ENCODE measurements around the gene NDST1. TPM values are rescaled to one million over a fixed set of nuclear protein-coding genes. Genes with fewer than 3 reads are reported as not detected.
"Not testable (repeated sequence)": the region's sequence is repeated elsewhere in the genome, so short reads cannot be mapped to it uniquely, and the experiment has no call there.

Gene NDST1
- total RNA-seq, 4 donors from 2014 or later, result 94.6 to 157 (median 134) TPM

- Histone ChIP-seq H3K27ac (peak overlapping the region; percentile 38), H3K27me3 (no peaks in the 10 kb centered on the region), H3K9me3 (no peaks in the 10 kb centered on the region), H3K36me3 (peaks cover 14% of the 10 kb centered on the region), H3K4me3 (no peak overlapping the region), H3K4me1 (peaks cover 51% of the 10 kb centered on the region)
- WGBS, result 21% methylated on average over 13 of the region's 13 CpGs
- TF ChIP-seq, protein P1, sequence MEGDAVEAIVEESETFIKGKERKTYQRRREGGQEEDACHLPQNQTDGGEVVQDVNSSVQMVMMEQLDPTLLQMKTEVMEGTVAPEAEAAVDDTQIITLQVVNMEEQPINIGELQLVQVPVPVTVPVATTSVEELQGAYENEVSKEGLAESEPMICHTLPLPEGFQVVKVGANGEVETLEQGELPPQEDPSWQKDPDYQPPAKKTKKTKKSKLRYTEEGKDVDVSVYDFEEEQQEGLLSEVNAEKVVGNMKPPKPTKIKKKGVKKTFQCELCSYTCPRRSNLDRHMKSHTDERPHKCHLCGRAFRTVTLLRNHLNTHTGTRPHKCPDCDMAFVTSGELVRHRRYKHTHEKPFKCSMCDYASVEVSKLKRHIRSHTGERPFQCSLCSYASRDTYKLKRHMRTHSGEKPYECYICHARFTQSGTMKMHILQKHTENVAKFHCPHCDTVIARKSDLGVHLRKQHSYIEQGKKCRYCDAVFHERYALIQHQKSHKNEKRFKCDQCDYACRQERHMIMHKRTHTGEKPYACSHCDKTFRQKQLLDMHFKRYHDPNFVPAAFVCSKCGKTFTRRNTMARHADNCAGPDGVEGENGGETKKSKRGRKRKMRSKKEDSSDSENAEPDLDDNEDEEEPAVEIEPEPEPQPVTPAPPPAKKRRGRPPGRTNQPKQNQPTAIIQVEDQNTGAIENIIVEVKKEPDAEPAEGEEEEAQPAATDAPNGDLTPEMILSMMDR (IDR thresholded peaks at IDR 0.05), result no peak
- DNase-seq (ENCODE audit: low spot score in 2 of 2), result no peak
Measured at GRCh38 chr5:150517272-150518152, 9.6 kb downstream of the NDST1 start.

DNA sequence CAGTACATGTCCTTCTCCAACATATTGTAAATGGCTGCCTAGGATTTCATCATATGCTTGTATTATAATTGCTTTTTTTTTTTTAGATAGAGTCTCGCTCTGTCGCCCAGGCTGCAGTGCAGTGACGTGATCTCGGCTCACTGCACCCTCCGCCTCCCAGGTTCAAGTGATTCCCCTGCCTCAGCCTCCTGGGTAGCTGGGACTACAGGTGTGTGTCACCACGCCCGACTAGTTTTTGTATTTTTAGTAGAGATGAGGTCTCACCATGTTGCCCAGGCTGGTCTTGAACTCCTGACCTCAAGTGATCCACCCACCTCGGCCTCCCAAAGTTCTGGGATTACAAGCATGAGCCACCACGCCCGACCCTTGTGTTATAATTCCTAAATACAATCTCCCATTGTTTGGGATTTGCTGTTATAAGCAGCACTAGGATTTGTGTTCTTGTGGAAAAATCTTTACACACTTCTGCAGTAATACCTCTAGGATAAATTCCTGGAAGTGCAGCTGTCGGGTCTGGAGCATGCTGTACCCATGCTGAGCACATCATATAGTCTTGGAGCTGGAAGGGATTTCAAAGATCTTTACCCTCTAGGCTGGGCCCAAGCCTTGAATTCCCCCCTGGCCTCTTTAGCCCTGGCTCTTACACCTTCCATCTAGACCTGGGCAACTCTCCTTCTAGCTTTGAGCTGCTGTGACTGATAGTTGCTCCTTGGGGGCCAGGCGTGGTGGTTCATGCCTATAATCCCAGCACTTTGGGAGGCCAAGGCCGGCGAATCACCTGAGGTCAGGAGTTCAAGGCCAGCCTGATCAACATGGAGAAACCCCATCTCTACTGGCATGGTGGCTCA lies 11.0 kb downstream of the NDST1 start:
- H3K9me3 ChIP-seq; H3K4me3 ChIP-seq; H3K27me3 ChIP-seq; DNase-seq (ENCODE audit: low spot score in 2 of 2): not testable (repeated sequence)
- Histone ChIP-seq H3K4me1 (peaks cover 50% of the 10 kb centered on the region), H3K27ac (peak overlapping the region; percentile 1), H3K36me3 (peaks cover 14% of the 10 kb centered on the region)
- WGBS, result 87% methylated on average over 14 of the region's 14 CpGs

GRCh38 chr5:150519560-150519945 lies 11.6 kb downstream of the NDST1 start:
- 74% methylated on average over 10 of the region's 10 CpGs for WGBS
- peaks cover 14% of the 10 kb centered on the region for H3K36me3 ChIP-seq

DNA sequence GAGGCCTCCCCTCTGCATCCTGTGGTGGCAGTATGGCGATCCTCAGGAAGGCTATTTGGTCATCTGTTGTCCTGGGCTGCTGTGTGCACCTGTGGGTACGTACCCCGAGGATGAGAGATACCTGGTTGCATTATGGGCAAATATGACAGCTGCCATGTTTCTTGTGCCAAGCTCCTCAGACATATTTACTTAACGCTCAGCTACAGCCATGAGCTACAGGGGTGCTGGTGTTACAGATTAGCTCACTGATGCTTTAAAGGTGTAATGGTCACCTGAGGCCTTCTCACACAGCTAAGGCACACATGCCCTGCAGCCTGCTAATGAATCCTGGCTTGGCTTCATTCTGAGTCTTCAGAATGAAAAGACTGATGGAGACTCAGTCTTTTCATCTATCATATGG lies 12.0 kb downstream of the NDST1 start:
- H3K36me3 ChIP-seq, result peaks cover 14% of the 10 kb centered on the region
- peaks cover 47% of the 10 kb centered on the region for H3K4me1 ChIP-seq
- no peak for DNase-seq (ENCODE audit: low spot score in 2 of 2)
- H3K27me3 ChIP-seq, result no peaks in the 10 kb centered on the region
- TF ChIP-seq, protein P1 (IDR thresholded peaks at IDR 0.05), result no peak
- TF ChIP-seq EP300 (IDR thresholded peaks at IDR 0.05) (no peak), POLR2A (IDR thresholded peaks at IDR 0.05) (no peak)
- H3K9me3 ChIP-seq, result no peaks in the 10 kb centered on the region
- no peak overlapping the region for H3K4me3 ChIP-seq
- WGBS, result 95% methylated on average over 4 of the region's 4 CpGs
- H3K27ac ChIP-seq, result no peak overlapping the region

More at GRCh38 chr5:150519560-150519945, 11.6 kb downstream of the NDST1 start:
- H3K4me1 ChIP-seq, result peaks cover 52% of the 10 kb centered on the region
- no peaks in the 10 kb centered on the region for H3K9me3 ChIP-seq
- H3K27ac ChIP-seq, result no peak overlapping the region
- no peak overlapping the region for H3K4me3 ChIP-seq
- no peak for DNase-seq (ENCODE audit: low spot score in 2 of 2)
- H3K27me3 ChIP-seq, result no peaks in the 10 kb centered on the region
- TF ChIP-seq EP300 (IDR thresholded peaks at IDR 0.05) (no peak), POLR2A (IDR thresholded peaks at IDR 0.05) (no peak)

GRCh38 chr5:150520747-150521521 lies 13.0 kb downstream of the NDST1 start:
- Histone ChIP-seq H3K9me3 (no peaks in the 10 kb centered on the region), H3K36me3 (peaks cover 14% of the 10 kb centered on the region), H3K4me3 (no peak overlapping the region), H3K27me3 (no peaks in the 10 kb centered on the region), H3K4me1 (peaks cover 39% of the 10 kb centered on the region), H3K27ac (no peak overlapping the region)
- no peak for TF ChIP-seq EP300 (IDR thresholded peaks at IDR 0.05)
- TF ChIP-seq, protein P1 (IDR thresholded peaks at IDR 0.05), result no peak
- TF ChIP-seq POLR2AphosphoS5 (IDR thresholded peaks at IDR 0.05), result no peak
- TF ChIP-seq POLR2A (IDR thresholded peaks at IDR 0.05), result no peak
- WGBS, result 70% methylated on average over 29 of the region's 38 CpGs
- no peak for DNase-seq (ENCODE audit: low spot score in 2 of 2)

DNA sequence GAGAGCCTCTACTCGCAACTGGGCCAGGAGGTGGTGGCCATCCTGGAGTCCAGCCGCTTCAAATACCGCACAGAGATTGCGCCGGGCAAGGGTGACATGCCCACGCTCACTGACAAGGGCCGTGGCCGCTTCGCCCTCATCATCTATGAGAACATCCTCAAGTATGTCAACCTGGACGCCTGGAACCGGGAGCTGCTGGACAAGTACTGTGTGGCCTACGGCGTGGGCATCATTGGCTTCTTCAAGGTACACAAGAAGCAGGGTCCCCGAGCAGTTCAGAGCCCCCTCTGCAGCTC lies 13.5 kb downstream of the NDST1 start:
- 89% methylated on average over 3 of the region's 14 CpGs for WGBS
- peaks cover 14% of the 10 kb centered on the region for H3K36me3 ChIP-seq
- no peaks in the 10 kb centered on the region for H3K9me3 ChIP-seq
- no peak overlapping the region for H3K27ac ChIP-seq
- no peak for TF ChIP-seq EP300 (IDR thresholded peaks at IDR 0.05)
- no peaks in the 10 kb centered on the region for H3K27me3 ChIP-seq
- H3K4me3 ChIP-seq, result no peak overlapping the region
- DNase-seq (ENCODE audit: low spot score in 2 of 2), result no peak
- H3K4me1 ChIP-seq, result peaks cover 41% of the 10 kb centered on the region
